GM19193 (cell line): Measurements from ENCODE around the gene EML4.

ENCODE experiments used
- POLR2A ChIP-seq: IDR thresholded peaks from 4 replicates; pipeline ENCODE4 v1.6.1; 2011; ENCODE audit not compliant: insufficient read depth, insufficient read length; ENCODE audit errors: extremely low read depth

EML4 gene

DNA sequence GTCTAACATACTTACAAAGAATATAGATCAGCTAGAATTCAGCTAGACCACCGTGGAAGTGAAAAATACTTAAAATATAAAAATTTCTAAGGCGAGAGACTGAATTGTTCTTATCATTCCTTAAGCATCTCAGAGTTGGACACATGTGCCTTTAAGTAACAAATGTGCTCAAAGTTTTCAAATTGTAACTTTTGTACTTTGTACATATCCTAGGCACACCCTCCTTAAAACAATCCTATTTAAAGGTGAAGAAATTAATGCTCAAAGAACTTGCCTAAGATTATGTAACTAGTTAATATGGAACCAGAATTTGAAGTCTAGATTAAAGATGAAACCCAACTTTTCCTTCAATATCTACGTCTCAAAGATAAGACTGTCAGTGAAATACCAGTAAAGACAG lies 74.1 kb downstream of the EML4 start:
- no peak for TF ChIP-seq POLR2A

- TF ChIP-seq POLR2A = no peak
These were observed 75.4 kb downstream of the EML4 start for GRCh38 chr2:42244520-42244919.

DNA sequence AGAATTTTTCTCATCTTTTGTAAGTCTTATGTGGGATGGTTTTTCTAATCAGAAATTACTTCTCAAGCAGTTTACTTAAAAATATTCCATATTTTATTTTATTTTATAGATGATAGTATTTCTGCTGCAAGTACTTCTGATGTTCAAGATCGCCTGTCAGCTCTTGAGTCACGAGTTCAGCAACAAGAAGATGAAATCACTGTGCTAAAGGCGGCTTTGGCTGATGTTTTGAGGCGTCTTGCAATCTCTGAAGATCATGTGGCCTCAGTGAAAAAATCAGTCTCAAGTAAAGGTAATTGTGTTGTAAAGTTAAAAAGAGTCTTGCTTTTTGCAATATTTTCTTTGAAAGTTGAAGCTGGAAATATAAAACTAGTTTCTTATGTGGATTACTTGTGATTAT lies 76.2 kb downstream of the EML4 start:
- no peak for TF ChIP-seq POLR2A

- TF ChIP-seq POLR2A = no peak
These were observed 77.4 kb downstream of the EML4 start for GRCh38 chr2:42246562-42246961.

DNA sequence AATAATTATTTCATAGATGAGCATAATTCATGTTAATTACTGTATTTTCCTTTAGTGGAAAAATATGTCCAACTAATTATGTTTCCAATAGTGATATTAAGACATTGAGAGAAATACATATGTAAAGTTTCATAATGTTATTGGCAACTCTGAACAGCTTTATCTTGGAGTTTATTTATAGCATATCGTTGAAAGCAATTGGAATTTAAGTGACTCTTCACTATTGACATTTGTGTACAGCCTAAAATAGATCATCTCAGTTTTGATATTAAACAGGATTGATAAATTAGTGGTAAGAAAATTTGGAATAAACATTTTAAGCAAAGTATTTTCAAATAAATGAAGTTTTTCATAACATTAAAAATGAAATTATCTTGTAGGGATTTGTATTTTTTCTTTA lies 79.7 kb downstream of the EML4 start:
- no peak for TF ChIP-seq POLR2A

- TF ChIP-seq POLR2A = no peak
These were observed 80.1 kb downstream of the EML4 start for GRCh38 chr2:42249284-42249683.

DNA sequence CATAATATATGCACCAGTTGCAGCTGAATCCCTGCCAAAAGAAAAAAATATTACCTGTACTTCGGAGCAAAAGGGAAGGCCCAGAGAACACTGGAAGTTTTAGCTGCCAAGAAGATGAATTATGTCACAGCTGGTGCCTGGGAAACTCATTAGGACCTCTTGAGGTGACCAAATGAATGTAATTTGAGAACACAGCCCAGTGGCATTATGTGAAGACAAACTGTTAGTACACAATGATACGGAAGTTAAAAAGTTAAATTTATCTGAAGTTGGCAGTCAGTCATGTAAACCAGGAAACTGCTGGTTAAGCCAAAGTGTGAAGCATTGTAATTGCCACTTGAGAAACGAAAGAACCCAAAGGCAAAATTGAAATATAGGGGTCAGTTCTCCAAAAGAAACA lies 80.7 kb downstream of the EML4 start:
- TF ChIP-seq POLR2A = no peak

- TF ChIP-seq POLR2A = no peak
These were observed 81.8 kb downstream of the EML4 start for GRCh38 chr2:42250925-42251324.

- TF ChIP-seq POLR2A = no peak
These were observed 83.3 kb downstream of the EML4 start for GRCh38 chr2:42252464-42252863.

- no peak for TF ChIP-seq POLR2A
These were observed 85.2 kb downstream of the EML4 start for GRCh38 chr2:42254186-42254895.

DNA sequence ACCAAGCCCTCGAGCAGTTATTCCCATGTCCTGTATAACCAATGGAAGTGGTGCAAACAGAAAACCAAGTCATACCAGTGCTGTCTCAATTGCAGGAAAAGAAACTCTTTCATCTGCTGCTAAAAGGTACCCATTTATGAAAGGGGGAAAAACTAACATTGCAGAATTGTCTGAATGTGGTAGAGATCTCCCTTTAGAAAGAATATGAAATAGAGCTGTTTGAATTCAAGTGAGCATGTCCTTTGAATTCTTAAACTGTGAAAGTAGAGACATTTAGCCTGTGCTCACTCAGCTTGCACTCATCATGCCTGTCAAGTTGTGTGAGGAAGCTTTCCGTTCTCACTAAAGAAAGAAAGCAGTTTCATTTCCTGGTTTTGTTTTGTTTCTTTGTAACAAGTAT lies 87.4 kb downstream of the EML4 start:
- TF ChIP-seq POLR2A = no peak

- TF ChIP-seq POLR2A = no peak
These were observed 92.5 kb downstream of the EML4 start for GRCh38 chr2:42261518-42262195.

GRCh38 chr2:42266236-42266635 lies 97.1 kb downstream of the EML4 start:
- TF ChIP-seq POLR2A = no peak

DNA sequence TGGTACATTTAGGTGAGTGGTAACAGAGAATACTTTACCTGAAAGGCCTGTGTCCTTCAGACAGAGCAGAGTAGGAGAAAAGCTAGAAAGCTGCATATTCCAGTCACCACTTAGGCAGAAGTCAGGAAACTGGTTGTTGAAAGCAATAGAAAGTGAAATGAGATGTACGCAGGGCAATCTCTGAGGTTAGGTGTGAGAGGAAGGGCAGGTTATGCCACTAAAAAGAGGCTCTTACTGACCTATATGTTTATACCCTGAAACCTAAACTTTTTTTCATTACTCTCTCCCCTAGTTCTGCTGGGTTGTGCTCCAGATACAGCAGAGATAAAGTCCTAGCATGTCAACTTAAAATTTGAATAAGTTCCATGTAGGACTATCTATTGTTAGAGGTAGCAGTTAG lies 98.4 kb downstream of the EML4 start:
- TF ChIP-seq POLR2A = no peak

- no peak for TF ChIP-seq POLR2A
These were observed 99.5 kb downstream of the EML4 start for GRCh38 chr2:42268528-42269151.

- TF ChIP-seq POLR2A = no peak
These were observed 101.6 kb downstream of the EML4 start for GRCh38 chr2:42270757-42271156.
